HT1080 (cell line): ENCODE results near the gene DOCK7. TPM values are rescaled to one million over a fixed set of nuclear protein-coding genes. Genes with fewer than 3 reads are reported as not detected.
"Not testable (repeated sequence)": the region's sequence is repeated elsewhere in the genome, so short reads cannot be mapped to it uniquely, and the experiment has no call there.

Experiments
- DNase-seq: peaks from one replicate; pipeline ENCODE4 v3.0.0-alpha.2; 2015; ENCODE audit warnings: low read depth
- total RNA-seq: library from RNA; depleted of rRNA; stranded (reverse); fragments of >200 nt; shearing (Covaris generic); gene quantifications from 2 replicates; pipeline ENCODE4 v1.2.3, GENCODE V29; 2014

The DOCK7 gene
- total RNA-seq, 1 experiment from 2014 or later = 47.4 TPM

DNA sequence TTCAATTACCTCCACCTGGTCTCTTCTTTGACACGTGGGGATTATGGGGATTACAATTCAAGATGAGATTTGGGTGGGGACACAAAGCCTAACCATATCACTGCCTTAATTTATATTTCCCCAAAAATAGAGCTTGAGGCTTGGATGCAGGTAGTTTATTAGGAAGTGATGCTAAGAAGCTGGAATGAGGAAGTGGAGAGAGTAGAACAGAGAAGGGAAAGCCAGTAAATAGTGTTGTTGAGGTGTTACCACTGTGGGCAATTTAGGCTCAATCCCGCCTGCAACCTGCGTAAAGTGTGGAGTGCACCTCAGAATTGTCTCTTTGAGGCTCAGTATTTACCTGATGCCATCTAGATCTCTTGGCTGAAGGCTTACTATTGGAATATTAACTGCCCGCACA lies 4.9 kb upstream of the DOCK7 start:
- DNase-seq = no peak

DNA sequence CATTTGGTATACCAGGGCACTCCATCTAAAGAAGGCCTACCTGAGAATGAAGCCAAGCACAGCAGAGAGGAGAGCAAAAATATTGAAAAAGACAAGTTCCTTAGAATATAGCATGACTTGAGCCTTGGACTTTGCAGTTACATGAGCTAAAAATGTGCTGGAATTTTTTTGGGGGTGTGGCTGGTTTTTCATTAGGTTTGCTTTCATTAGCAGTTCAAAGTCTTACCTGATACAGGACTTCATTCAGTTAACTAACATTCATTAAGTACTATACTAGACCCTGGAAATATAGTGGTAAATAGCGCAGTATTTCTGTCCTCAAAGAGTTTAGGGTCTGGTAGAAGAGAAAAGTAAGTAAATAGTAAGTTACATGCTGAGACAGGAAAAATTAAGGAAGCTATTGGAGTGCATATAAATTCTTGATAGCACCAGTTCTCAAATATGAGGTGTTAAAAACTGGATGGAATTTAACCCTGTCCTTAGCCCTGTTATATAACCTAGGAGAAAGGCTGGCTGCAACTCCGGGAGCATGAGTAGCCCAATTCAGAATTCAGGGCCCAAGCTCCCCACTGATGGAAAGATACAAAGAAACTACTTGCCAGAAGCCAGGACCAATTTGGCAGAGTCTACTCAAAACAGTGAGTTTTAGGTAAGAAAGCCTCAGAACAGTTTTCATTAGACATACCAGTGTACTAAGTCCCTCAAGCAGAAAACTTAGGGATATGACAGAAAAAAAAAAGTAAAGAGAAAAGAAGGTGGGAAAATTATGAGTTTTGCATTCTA lies 3.1 kb upstream of the DOCK7 start:
- no peak for DNase-seq

GRCh38 chr1:62689524-62689923 lies 1.3 kb upstream of the DOCK7 start:
- peak; percentile 82 for DNase-seq

- DNase-seq = no peak
Measured at GRCh38 chr1:62688687-62689085, 500 bp upstream of the DOCK7 start.

DNA sequence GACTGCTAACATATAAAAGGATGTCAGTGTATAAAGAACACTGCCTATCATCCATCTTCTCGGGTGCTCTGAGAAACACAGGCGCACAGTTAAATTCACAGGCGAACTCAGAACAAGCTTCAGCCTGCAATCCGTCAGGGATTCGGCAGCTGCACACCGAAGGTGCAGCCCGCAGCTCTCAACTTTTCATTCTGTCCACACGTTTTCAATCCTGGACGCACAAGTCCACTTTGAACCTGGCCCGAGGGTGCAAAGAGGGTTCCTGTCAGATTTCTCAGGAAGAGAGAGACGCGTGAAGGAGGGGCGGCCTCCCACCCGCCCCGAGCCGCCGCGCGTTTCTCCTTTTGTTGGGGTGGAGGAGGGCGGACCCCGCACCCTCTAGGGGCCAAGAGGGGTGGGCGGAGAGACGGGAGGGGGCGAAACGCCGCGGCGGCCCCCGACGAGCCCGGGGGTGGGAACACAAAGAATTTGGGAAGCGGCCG lies 724 bp downstream of the DOCK7 start:
- DNase-seq = peak; percentile 49

- no peak for DNase-seq
Measured at GRCh38 chr1:62686822-62687221, 1.4 kb downstream of the DOCK7 start.

- DNase-seq = no peak
Measured at GRCh38 chr1:62685431-62685859, 2.7 kb downstream of the DOCK7 start.

- peak; percentile 65 for DNase-seq
Measured at GRCh38 chr1:62682531-62682930, 5.7 kb downstream of the DOCK7 start.

DNA sequence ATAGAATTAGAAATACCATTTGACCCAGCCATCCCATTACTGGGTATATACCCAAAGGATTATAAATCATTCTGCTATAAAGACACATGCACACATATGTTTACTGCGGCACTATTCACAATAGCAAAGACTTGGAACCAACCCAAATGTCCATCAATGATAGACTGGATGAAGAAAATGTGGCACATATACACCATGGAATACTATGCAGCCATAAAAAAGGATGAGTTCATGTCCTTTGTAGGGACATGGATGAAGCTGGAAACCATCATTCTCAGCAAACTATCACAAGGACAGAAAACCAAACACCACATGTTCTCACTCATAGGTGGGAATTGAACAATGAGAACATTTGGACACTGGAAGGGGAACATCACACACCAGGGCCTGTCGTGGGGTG lies 7.2 kb downstream of the DOCK7 start:
- not testable (repeated sequence) for DNase-seq

DNA sequence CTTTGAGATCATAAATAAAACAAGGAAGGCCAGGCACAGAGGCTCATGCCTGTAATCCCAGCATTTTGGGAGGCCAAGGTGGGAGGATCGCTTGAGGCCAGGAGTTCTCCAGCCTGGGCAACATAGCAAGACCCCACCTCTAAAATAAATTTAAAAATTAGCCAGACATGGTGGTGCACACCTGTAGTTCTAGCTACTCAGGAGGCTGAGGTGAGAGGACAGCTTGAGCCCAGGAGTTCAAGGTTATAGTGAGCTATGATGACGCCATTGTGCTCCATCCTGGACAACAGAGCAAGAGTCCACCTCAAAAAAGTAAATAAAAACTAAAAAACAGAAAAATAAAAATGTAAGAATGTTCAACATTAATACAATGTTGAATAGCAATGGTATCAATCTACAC lies 10.4 kb downstream of the DOCK7 start:
- not testable (repeated sequence) for DNase-seq

GRCh38 chr1:62676611-62677356 lies 11.4 kb downstream of the DOCK7 start:
- DNase-seq = no peak

DNA sequence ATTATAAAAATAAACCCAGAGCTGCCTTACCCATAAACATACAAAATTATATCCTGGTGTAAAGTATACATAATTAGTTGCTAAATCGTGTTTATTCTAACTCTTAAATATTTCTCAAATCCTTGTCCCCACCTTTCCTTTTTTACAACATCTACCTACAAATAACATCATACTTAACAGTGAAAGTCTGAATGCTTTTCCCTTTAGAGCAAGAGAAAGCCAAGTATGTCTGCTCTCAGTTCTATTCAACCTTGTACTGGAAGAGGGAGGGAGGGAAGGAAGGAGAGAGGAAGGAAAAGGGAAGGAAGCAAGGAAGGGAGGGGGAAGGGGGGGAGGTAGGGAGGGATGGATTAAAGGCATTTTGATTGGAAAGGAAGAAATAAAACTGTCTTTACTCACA lies 14.6 kb downstream of the DOCK7 start:
- DNase-seq = no peak

DNA sequence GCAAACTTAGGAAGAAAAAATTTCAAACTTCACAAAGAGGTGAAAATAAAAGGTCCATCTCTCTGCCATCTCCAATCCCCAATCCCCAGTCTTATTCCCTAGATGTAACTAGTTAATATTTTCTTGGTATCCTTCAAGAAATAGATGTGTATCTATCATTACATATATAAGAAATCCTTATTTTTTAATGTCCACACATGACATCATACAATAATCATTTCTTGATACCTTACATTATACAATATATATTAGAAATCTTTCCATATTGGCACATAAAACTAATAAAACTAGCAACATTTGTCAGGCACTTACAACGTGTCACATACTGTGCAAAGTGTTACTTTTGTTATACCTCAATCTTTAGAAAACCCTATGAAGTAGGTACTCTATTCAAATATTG lies 16.2 kb downstream of the DOCK7 start:
- no peak for DNase-seq

GRCh38 chr1:62654744-62655143 lies 33.4 kb downstream of the DOCK7 start:
- DNase-seq = no peak

- DNase-seq = no peak
Measured at GRCh38 chr1:62652387-62652786, 35.8 kb downstream of the DOCK7 start.

- no peak for DNase-seq
Measured at GRCh38 chr1:62643283-62643682, 44.9 kb downstream of the DOCK7 start.

GRCh38 chr1:62637392-62638105 lies 50.6 kb downstream of the DOCK7 start:
- DNase-seq = peak; percentile 58

GRCh38 chr1:62628506-62628905 lies 59.7 kb downstream of the DOCK7 start:
- DNase-seq = no peak

DNA sequence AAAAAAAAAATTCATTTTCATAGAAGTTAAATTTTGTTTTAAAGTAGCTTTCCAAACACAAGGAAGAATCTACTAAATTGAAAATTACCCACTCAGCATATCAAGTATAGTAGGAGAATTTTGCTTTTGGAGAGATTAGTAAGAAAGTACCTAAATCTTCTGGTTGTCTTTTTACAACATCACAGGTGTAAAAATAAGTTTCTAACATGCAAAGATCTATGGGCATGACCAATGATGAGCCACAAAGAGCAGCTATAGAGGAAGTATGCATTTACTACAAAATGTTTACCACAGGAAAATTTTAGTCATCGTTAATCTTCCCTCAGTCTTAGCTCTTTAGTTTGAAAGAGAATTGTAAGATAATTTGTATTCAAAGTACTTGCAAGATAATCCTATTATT lies 62.8 kb downstream of the DOCK7 start:
- no peak for DNase-seq

DNA sequence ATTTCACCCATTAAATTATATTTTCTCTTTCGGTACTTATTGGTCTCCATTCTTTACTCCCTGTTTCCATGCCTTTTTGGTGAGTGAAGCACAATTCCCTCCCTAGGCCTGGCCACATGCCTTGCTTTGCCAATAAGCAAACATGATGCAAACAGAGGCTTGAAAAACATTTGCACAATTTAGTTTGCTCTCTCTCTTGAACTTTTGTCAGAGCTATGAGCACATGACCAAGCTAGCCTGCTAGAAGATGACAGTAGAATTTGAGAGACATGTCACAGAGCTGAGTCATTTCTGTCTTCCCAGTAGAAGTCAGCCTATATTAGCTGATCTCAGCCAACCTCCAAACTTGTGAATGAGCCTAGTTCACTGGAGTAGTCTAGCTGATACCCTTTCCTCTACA lies 66.3 kb downstream of the DOCK7 start:
- peak; percentile 83 for DNase-seq

DNA sequence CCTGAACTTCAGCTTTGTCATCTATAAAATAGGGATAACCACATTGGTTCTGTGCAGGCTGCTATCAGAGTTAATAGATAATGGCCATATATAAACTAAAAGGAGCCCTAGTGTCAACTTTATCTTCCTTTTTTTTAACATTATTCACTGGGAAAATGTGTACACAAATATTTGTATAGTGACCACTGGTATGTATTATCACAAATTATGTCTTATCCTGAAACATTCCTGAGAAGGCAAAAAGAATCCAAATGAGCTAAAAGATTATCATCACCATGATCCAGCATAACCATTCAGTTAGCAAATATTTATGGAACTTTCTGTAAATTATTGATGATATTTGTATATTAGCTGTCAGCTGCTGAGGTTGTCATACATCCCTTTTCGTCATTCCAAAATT lies 74.3 kb downstream of the DOCK7 start:
- no peak for DNase-seq

- no peak for DNase-seq
Measured at GRCh38 chr1:62613325-62613727, 74.9 kb downstream of the DOCK7 start.
